ENCODE measurements around the gene PRIMA1.
"Not testable (repeated sequence)": the region's sequence is repeated elsewhere in the genome, so short reads cannot be mapped to it uniquely, and the experiment has no call there.

Gene PRIMA1

GRCh38 chr14:93788293-93788542 lies at the start of gene PRIMA1:
Gene PRIMA1 (minus strand): TSS chr14:93788485. CDS start chr14:93787718, 767 bp downstream.
- DNase-seq, result no peak

GRCh38 chr14:93834699-93835371 lies 46.5 kb upstream of the PRIMA1 start:
- no peak for DNase-seq

- peak; percentile 96 for DNase-seq
Observed at GRCh38 chr14:93832665-93833064, 44.4 kb upstream of the PRIMA1 start.

- DNase-seq, result no peak
Observed at GRCh38 chr14:93832081-93832480, 43.8 kb upstream of the PRIMA1 start.

GRCh38 chr14:93830753-93831461 lies 42.6 kb upstream of the PRIMA1 start:
- no peak for DNase-seq

GRCh38 chr14:93829839-93830481 lies 41.7 kb upstream of the PRIMA1 start:
- DNase-seq, result no peak

GRCh38 chr14:93825235-93825553 lies 36.9 kb upstream of the PRIMA1 start:
- DNase-seq, result no peak

- DNase-seq, result no peak
Observed at GRCh38 chr14:93824518-93825234, 36.4 kb upstream of the PRIMA1 start.

- no peak for DNase-seq
Observed at GRCh38 chr14:93824076-93824475, 35.8 kb upstream of the PRIMA1 start.

- peak; percentile 45 for DNase-seq
Observed at GRCh38 chr14:93821051-93821450, 32.8 kb upstream of the PRIMA1 start.

- DNase-seq, result no peak
Observed at GRCh38 chr14:93818857-93819256, 30.6 kb upstream of the PRIMA1 start.

GRCh38 chr14:93811676-93812075 lies 23.4 kb upstream of the PRIMA1 start:
- DNase-seq, result no peak

GRCh38 chr14:93811020-93811419 lies 22.7 kb upstream of the PRIMA1 start:
- no peak for DNase-seq

- not testable (repeated sequence) for DNase-seq
Observed at GRCh38 chr14:93809491-93810420, 21.5 kb upstream of the PRIMA1 start.

- no peak for DNase-seq
Observed at GRCh38 chr14:93804654-93805053, 16.4 kb upstream of the PRIMA1 start.

GRCh38 chr14:93803408-93804318 lies 15.4 kb upstream of the PRIMA1 start:
- DNase-seq, result no peak

- DNase-seq, result no peak
Observed at GRCh38 chr14:93799989-93800921, 12.0 kb upstream of the PRIMA1 start.

- no peak for DNase-seq
Observed at GRCh38 chr14:93799617-93799988, 11.3 kb upstream of the PRIMA1 start.

- DNase-seq, result no peak
Observed at GRCh38 chr14:93797536-93797935, 9.3 kb upstream of the PRIMA1 start.

GRCh38 chr14:93797071-93797470 lies 8.8 kb upstream of the PRIMA1 start:
- no peak for DNase-seq

GRCh38 chr14:93794756-93795155 lies 6.5 kb upstream of the PRIMA1 start:
- no peak for DNase-seq
